ENCODE measurements around the gene CTXN1. TPM values are rescaled to one million over a fixed set of nuclear protein-coding genes. Genes with fewer than 3 reads are reported as not detected.
"Not testable (repeated sequence)": the region's sequence is repeated elsewhere in the genome, so short reads cannot be mapped to it uniquely, and the experiment has no call there.

The CTXN1 gene
- total RNA-seq, 1 donor from 2014 or later = 55.9 TPM

- no peak for FAIRE-seq
These were observed 28.6 kb downstream of the CTXN1 start for GRCh38 chr19:7897292-7897691.

GRCh38 chr19:7895565-7895964 is 30.4 kb downstream of the CTXN1 start:
- no peak overlapping the region for H3K4me2 ChIP-seq (ENCODE audit: low read length)
- no peaks in the 10 kb centered on the region for H3K27me3 ChIP-seq (ENCODE audit: insufficient read depth, low read length)
- H3K36me3 ChIP-seq (ENCODE audit: insufficient read depth, low read length) = no peaks in the 10 kb centered on the region
- peaks cover 3% of the 10 kb centered on the region for H3K79me2 ChIP-seq (ENCODE audit: insufficient read depth, low read length)
- no peak overlapping the region for H3K27ac Mint-ChIP-seq (ENCODE audit: unreplicated experiment)
- peaks cover 4% of the 10 kb centered on the region for H4K20me1 ChIP-seq (ENCODE audit: insufficient read depth, low read length)
- no peak overlapping the region for H3K4me3 ChIP-seq (ENCODE audit: insufficient read depth, low read depth, low read length)
- H3K9me3 ChIP-seq (ENCODE audit: insufficient read depth, low read depth, low read length) = no peaks in the 10 kb centered on the region
- DNase-seq (ENCODE audit: low read depth) (no peak), FAIRE-seq (no peak)
- peaks cover 3% of the 10 kb centered on the region for H3K4me1 Mint-ChIP-seq (ENCODE audit: low read depth, unreplicated experiment)
- H3K27me3 Mint-ChIP-seq (ENCODE audit: low read depth, unreplicated experiment) = no peaks in the 10 kb centered on the region
- no peak overlapping the region for H3K4me3 Mint-ChIP-seq (ENCODE audit: unreplicated experiment)
- no peak overlapping the region for H3K27ac ChIP-seq (ENCODE audit: low read depth, low read length)
- TF ChIP-seq, protein P1, sequence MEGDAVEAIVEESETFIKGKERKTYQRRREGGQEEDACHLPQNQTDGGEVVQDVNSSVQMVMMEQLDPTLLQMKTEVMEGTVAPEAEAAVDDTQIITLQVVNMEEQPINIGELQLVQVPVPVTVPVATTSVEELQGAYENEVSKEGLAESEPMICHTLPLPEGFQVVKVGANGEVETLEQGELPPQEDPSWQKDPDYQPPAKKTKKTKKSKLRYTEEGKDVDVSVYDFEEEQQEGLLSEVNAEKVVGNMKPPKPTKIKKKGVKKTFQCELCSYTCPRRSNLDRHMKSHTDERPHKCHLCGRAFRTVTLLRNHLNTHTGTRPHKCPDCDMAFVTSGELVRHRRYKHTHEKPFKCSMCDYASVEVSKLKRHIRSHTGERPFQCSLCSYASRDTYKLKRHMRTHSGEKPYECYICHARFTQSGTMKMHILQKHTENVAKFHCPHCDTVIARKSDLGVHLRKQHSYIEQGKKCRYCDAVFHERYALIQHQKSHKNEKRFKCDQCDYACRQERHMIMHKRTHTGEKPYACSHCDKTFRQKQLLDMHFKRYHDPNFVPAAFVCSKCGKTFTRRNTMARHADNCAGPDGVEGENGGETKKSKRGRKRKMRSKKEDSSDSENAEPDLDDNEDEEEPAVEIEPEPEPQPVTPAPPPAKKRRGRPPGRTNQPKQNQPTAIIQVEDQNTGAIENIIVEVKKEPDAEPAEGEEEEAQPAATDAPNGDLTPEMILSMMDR (IDR thresholded peaks at IDR 0.05; ENCODE audit: insufficient read depth, low read depth, low read length) = no peak
- TF ChIP-seq EZH2 (IDR thresholded peaks at IDR 0.05; ENCODE audit: insufficient read depth, low read length) = no peak
- H3K9me3 Mint-ChIP-seq (ENCODE audit: unreplicated experiment) = no peaks in the 10 kb centered on the region
- H2AFZ ChIP-seq (ENCODE audit: low read depth, low read length) = no peak overlapping the region
- H3K9ac ChIP-seq (ENCODE audit: low read length) = no peak overlapping the region
- peaks cover 10% of the 10 kb centered on the region for H3K4me1 ChIP-seq (ENCODE audit: insufficient read depth, low read length)
- peaks cover 9% of the 10 kb centered on the region for H3K36me3 Mint-ChIP-seq (ENCODE audit: low read depth, unreplicated experiment)

More at GRCh38 chr19:7897292-7897691, 28.6 kb downstream of the CTXN1 start:
- no peak overlapping the region for H3K4me3 ChIP-seq (ENCODE audit: insufficient read depth, low read depth, low read length)
- H3K4me3 Mint-ChIP-seq (ENCODE audit: unreplicated experiment) = no peak overlapping the region
- no peak overlapping the region for H3K9ac ChIP-seq (ENCODE audit: low read length)
- H4K20me1 ChIP-seq (ENCODE audit: insufficient read depth, low read length) = peaks cover 3% of the 10 kb centered on the region
- H3K27ac ChIP-seq (ENCODE audit: low read depth, low read length) = no peak overlapping the region
- H3K9me3 Mint-ChIP-seq (ENCODE audit: unreplicated experiment) = no peaks in the 10 kb centered on the region
- peaks cover 10% of the 10 kb centered on the region for H3K36me3 Mint-ChIP-seq (ENCODE audit: low read depth, unreplicated experiment)
- no peak overlapping the region for H3K4me2 ChIP-seq (ENCODE audit: low read length)
- H3K79me2 ChIP-seq (ENCODE audit: insufficient read depth, low read length) = peaks cover 3% of the 10 kb centered on the region
- H3K4me1 ChIP-seq (ENCODE audit: insufficient read depth, low read length) = peaks cover 10% of the 10 kb centered on the region
- no peak overlapping the region for H3K27ac Mint-ChIP-seq (ENCODE audit: unreplicated experiment)
- no peaks in the 10 kb centered on the region for H3K36me3 ChIP-seq (ENCODE audit: insufficient read depth, low read length)
- no peaks in the 10 kb centered on the region for H3K9me3 ChIP-seq (ENCODE audit: insufficient read depth, low read depth, low read length)
- no peaks in the 10 kb centered on the region for H3K27me3 Mint-ChIP-seq (ENCODE audit: low read depth, unreplicated experiment)
- TF ChIP-seq, protein P1 (IDR thresholded peaks at IDR 0.05; ENCODE audit: insufficient read depth, low read depth, low read length) = no peak
- TF ChIP-seq EZH2 (IDR thresholded peaks at IDR 0.05; ENCODE audit: insufficient read depth, low read length) = no peak
- no peak overlapping the region for H2AFZ ChIP-seq (ENCODE audit: low read depth, low read length)
- DNase-seq (ENCODE audit: low read depth) = no peak
- no peaks in the 10 kb centered on the region for H3K27me3 ChIP-seq (ENCODE audit: insufficient read depth, low read length)
- H3K4me1 Mint-ChIP-seq (ENCODE audit: low read depth, unreplicated experiment) = peaks cover 3% of the 10 kb centered on the region

DNA sequence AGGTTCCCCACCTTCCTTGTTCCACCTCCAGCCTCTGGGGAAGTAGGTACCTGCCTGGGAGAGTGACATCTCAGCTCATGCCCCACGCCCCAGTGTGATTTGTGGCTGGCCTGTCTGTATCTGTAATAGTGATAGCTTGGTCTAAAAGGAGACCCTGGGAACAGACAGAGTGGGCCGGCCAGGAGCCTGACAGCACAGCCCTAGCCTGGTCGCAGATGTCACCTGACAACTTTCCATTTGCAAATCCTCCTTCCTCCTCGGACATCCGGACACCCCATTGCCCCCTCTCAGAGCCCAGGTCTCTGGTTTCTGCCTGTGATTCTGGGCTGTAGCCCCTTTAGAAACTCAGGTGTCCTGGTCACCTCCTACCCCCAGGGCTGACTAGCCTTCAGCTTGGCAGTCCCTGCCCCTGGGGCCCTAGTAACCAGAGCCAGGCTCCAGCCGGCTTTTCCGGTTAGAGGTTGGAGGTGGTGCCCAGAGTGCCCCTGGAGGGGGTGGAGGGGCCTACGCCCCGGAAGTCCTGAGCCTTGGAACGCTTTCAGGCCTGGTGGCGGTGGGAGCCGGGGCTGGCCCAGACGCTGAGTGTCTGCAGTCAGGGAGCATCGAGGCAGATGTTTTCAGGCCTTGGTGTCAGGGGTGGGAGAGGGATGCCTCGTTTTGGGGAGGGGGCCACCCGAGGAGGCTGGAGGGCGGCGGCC is 31.2 kb downstream of the CTXN1 start:
- Mint-ChIP-seq H3K27me3 (ENCODE audit: low read depth, unreplicated experiment) (no peaks in the 10 kb centered on the region), H3K36me3 (ENCODE audit: low read depth, unreplicated experiment) (peaks cover 7% of the 10 kb centered on the region), H3K9me3 (ENCODE audit: unreplicated experiment) (no peaks in the 10 kb centered on the region), H3K27ac (ENCODE audit: unreplicated experiment) (no peak overlapping the region), H3K4me1 (ENCODE audit: low read depth, unreplicated experiment) (peaks cover 3% of the 10 kb centered on the region), H3K4me3 (ENCODE audit: unreplicated experiment) (no peak overlapping the region)
- DNase-seq (ENCODE audit: low read depth) = no peak
- Histone ChIP-seq H3K79me2 (ENCODE audit: insufficient read depth, low read length) (peaks cover 3% of the 10 kb centered on the region), H3K4me1 (ENCODE audit: insufficient read depth, low read length) (peaks cover 10% of the 10 kb centered on the region), H3K27me3 (ENCODE audit: insufficient read depth, low read length) (no peaks in the 10 kb centered on the region), H4K20me1 (ENCODE audit: insufficient read depth, low read length) (peaks cover 4% of the 10 kb centered on the region), H3K27ac (ENCODE audit: low read depth, low read length) (no peak overlapping the region), H3K4me2 (ENCODE audit: low read length) (no peak overlapping the region), H3K9me3 (ENCODE audit: insufficient read depth, low read depth, low read length) (no peaks in the 10 kb centered on the region), H2AFZ (ENCODE audit: low read depth, low read length) (no peak overlapping the region), H3K36me3 (ENCODE audit: insufficient read depth, low read length) (no peaks in the 10 kb centered on the region), H3K4me3 (ENCODE audit: insufficient read depth, low read depth, low read length) (no peak overlapping the region), H3K9ac (ENCODE audit: low read length) (no peak overlapping the region)
- FAIRE-seq = no peak
- TF ChIP-seq, protein P1 (IDR thresholded peaks at IDR 0.05; ENCODE audit: insufficient read depth, low read depth, low read length) = no peak
- no peak for TF ChIP-seq EZH2 (IDR thresholded peaks at IDR 0.05; ENCODE audit: insufficient read depth, low read length)

GRCh38 chr19:7893362-7894101 is 32.4 kb downstream of the CTXN1 start:
- not testable (repeated sequence) for H4K20me1 ChIP-seq (ENCODE audit: insufficient read depth, low read length); H2AFZ ChIP-seq (ENCODE audit: low read depth, low read length); H3K79me2 ChIP-seq (ENCODE audit: insufficient read depth, low read length); H3K36me3 ChIP-seq (ENCODE audit: insufficient read depth, low read length); H3K27me3 ChIP-seq (ENCODE audit: insufficient read depth, low read length); H3K36me3 Mint-ChIP-seq (ENCODE audit: low read depth, unreplicated experiment); FAIRE-seq; H3K4me3 Mint-ChIP-seq (ENCODE audit: unreplicated experiment); H3K27me3 Mint-ChIP-seq (ENCODE audit: low read depth, unreplicated experiment); H3K4me1 Mint-ChIP-seq (ENCODE audit: low read depth, unreplicated experiment); H3K9me3 Mint-ChIP-seq (ENCODE audit: unreplicated experiment); H3K9me3 ChIP-seq (ENCODE audit: insufficient read depth, low read depth, low read length); H3K4me3 ChIP-seq (ENCODE audit: insufficient read depth, low read depth, low read length)
- H3K4me1 ChIP-seq (ENCODE audit: insufficient read depth, low read length) = peaks cover 15% of the 10 kb centered on the region
- peak; percentile 58 for DNase-seq (ENCODE audit: low read depth)
- H3K4me2 ChIP-seq (ENCODE audit: low read length) = peak overlapping the region; percentile 44
- H3K27ac Mint-ChIP-seq (ENCODE audit: unreplicated experiment) = peak overlapping the region; percentile 41
- peak overlapping the region; percentile 21 for H3K27ac ChIP-seq (ENCODE audit: low read depth, low read length)
- H3K9ac ChIP-seq (ENCODE audit: low read length) = peak overlapping the region; percentile 55
